ENCODE results near the gene SLC7A8. TPM values are rescaled to one million over a fixed set of nuclear protein-coding genes. Genes with fewer than 3 reads are reported as not detected.

Gene SLC7A8
- total and polyA plus RNA-seq, 2 donors (not counting 1 experiment from before 2014, with no cell fraction given) = 0.25 to 1.1 TPM

- ChIA-PET POLR2A (no interaction called here), CTCF (interaction anchor here (1.2 kb wide), 1 partner anchor 44 kb away, joined by 3 read pairs; no protein-coding TSS in a partner anchor)
- H3K36me3 ChIP-seq (replicated peaks in 1 of 2; ENCODE audit: control extremely low read depth in 1 of 2, control insufficient read depth in 1 of 2, extremely low read depth in 1 of 2, insufficient read depth in 2 of 2, low read length in 1 of 2) = no peaks in the 10 kb centered on the region
- no peaks in the 10 kb centered on the region for H3K27me3 ChIP-seq (replicated peaks in 1 of 4; ENCODE audit: control extremely low read depth in 1 of 4, control insufficient read depth in 3 of 4, insufficient read depth in 4 of 4, low read length in 3 of 4)
- Mint-ChIP-seq H3K27ac (no peak overlapping the region), H3K4me1 (no peaks in the 10 kb centered on the region), H3K4me3 (no peak overlapping the region), H3K9me3 (ENCODE audit: insufficient read depth) (no peaks in the 10 kb centered on the region), H3K27me3 (no peaks in the 10 kb centered on the region)
- no peaks in the 10 kb centered on the region for H3K4me1 ChIP-seq (ENCODE audit: control insufficient read depth in 2 of 2, insufficient read depth in 2 of 2, low read length in 2 of 2)
- no peak overlapping the region for H3K9ac ChIP-seq (ENCODE audit: low read length)
- H3K79me2 ChIP-seq (ENCODE audit: control insufficient read depth, insufficient read depth, low read length) = no peaks in the 10 kb centered on the region
- H3K27ac ChIP-seq (ENCODE audit: low read length in 2 of 2) = no peak overlapping the region
- H4K20me1 ChIP-seq (ENCODE audit: control insufficient read depth, insufficient read depth, low read length, poor library complexity, severe bottlenecking) = no peaks in the 10 kb centered on the region
- no peak for DNase-seq
- ATAC-seq (ENCODE audit: low read depth) = no peak
- no peak overlapping the region for H3K4me3 ChIP-seq (ENCODE audit: control extremely low read depth in 1 of 5, extremely low read depth in 1 of 5, insufficient read depth in 1 of 5, low read depth in 2 of 5, low read length in 4 of 5)
- no peaks in the 10 kb centered on the region for H3K9me3 ChIP-seq (ENCODE audit: control extremely low read depth in 1 of 3, control insufficient read depth in 2 of 3, insufficient read depth in 1 of 3, low read length in 2 of 3)
- intact Hi-C loops (cut with micrococcal nuclease) = no loop called here
- WGBS (ENCODE audit: insufficient coverage) = 71% methylated on average over 1 of the region's 2 CpGs
- TF ChIP-seq CTCF (IDR thresholded peaks at IDR 0.05) = no peak
- TF ChIP-seq EZH2 (IDR thresholded peaks at IDR 0.05; ENCODE audit: borderline replicate concordance, insufficient read depth, low read depth, low read length, poor library complexity, severe bottlenecking) = no peak
- no peak overlapping the region for H2AFZ ChIP-seq (ENCODE audit: insufficient read depth, low read depth, low read length, poor library complexity, severe bottlenecking)
- H3K4me2 ChIP-seq (replicated peaks; ENCODE audit: low read depth, low read length, poor library complexity, severe bottlenecking) = no peak overlapping the region
Measured at GRCh38 chr14:23164250-23164649, 19.2 kb downstream of the SLC7A8 start.

- no peaks in the 10 kb centered on the region for H3K9me3 Mint-ChIP-seq (ENCODE audit: insufficient read depth)
- WGBS (ENCODE audit: insufficient coverage) = 92% methylated on average over 1 of the region's 2 CpGs
Measured at GRCh38 chr14:23163830-23164229, 19.6 kb downstream of the SLC7A8 start.

More at GRCh38 chr14:23163830-23164229, 19.6 kb downstream of the SLC7A8 start:
- no peaks in the 10 kb centered on the region for H3K79me2 ChIP-seq (ENCODE audit: control insufficient read depth, insufficient read depth, low read length)
- no peak for ATAC-seq (ENCODE audit: low read depth)
- no peak for TF ChIP-seq EZH2 (IDR thresholded peaks at IDR 0.05; ENCODE audit: borderline replicate concordance, insufficient read depth, low read depth, low read length, poor library complexity, severe bottlenecking)
- no peak for TF ChIP-seq CTCF (IDR thresholded peaks at IDR 0.05)
- ChIA-PET POLR2A (no interaction called here), CTCF (interaction anchor here (1.2 kb wide), 1 partner anchor 44 kb away, joined by 3 read pairs; no protein-coding TSS in a partner anchor)
- H3K4me1 ChIP-seq (ENCODE audit: control insufficient read depth in 2 of 2, insufficient read depth in 2 of 2, low read length in 2 of 2) = no peaks in the 10 kb centered on the region
- H3K4me3 ChIP-seq (ENCODE audit: control extremely low read depth in 1 of 5, extremely low read depth in 1 of 5, insufficient read depth in 1 of 5, low read depth in 2 of 5, low read length in 4 of 5) = no peak overlapping the region
- intact Hi-C loops (cut with micrococcal nuclease) = no loop called here
- Mint-ChIP-seq H3K4me3 (no peak overlapping the region), H3K27me3 (peaks cover under 1% of the 10 kb centered on the region), H3K27ac (no peak overlapping the region), H3K4me1 (no peaks in the 10 kb centered on the region)
- no peak overlapping the region for H3K9ac ChIP-seq (ENCODE audit: low read length)
- DNase-seq = no peak
- H3K36me3 ChIP-seq (replicated peaks in 1 of 2; ENCODE audit: control extremely low read depth in 1 of 2, control insufficient read depth in 1 of 2, extremely low read depth in 1 of 2, insufficient read depth in 2 of 2, low read length in 1 of 2) = no peaks in the 10 kb centered on the region
- H3K4me2 ChIP-seq (replicated peaks; ENCODE audit: low read depth, low read length, poor library complexity, severe bottlenecking) = no peak overlapping the region
- no peaks in the 10 kb centered on the region for H3K9me3 ChIP-seq (ENCODE audit: control extremely low read depth in 1 of 3, control insufficient read depth in 2 of 3, insufficient read depth in 1 of 3, low read length in 2 of 3)
- H3K27ac ChIP-seq (ENCODE audit: low read length in 2 of 2) = no peak overlapping the region
- no peak overlapping the region for H2AFZ ChIP-seq (ENCODE audit: insufficient read depth, low read depth, low read length, poor library complexity, severe bottlenecking)
- no peaks in the 10 kb centered on the region for H3K27me3 ChIP-seq (replicated peaks in 1 of 4; ENCODE audit: control extremely low read depth in 1 of 4, control insufficient read depth in 3 of 4, insufficient read depth in 4 of 4, low read length in 3 of 4)
- H4K20me1 ChIP-seq (ENCODE audit: control insufficient read depth, insufficient read depth, low read length, poor library complexity, severe bottlenecking) = no peaks in the 10 kb centered on the region

All from B cell (primary cell).